D721Med (cell line): ENCODE results near the gene MBD4.
"Not testable (repeated sequence)": the region's sequence is repeated elsewhere in the genome, so short reads cannot be mapped to it uniquely, and the experiment has no call there.

Source experiments
- DNase-seq: peaks from one replicate; pipeline ENCODE4 v3.0.0; 2011; ENCODE audit warnings: low spot score; ENCODE audit not compliant: insufficient read length
- FAIRE-seq: peaks from 2 replicates; lab custom pipeline; 2011; peaks lifted over from hg19 to GRCh38; lab: Jason Lieb, UNC
- CTCF ChIP-seq: IDR thresholded peaks from 2 replicates; pipeline ENCODE4 v1.5.1; 2012; ENCODE audit warnings: mild to moderate bottlenecking, control low read depth; ENCODE audit not compliant: insufficient read depth; ENCODE audit errors: missing control alignments

MBD4 gene

GRCh38 chr3:129399145-129399894 lies 40.4 kb downstream of the MBD4 start:
- FAIRE-seq (peak; percentile 61), DNase-seq (peak; percentile 48)
- peak; percentile 91 for TF ChIP-seq CTCF

- no peak for TF ChIP-seq CTCF
- DNase-seq (no peak), FAIRE-seq (no peak)
Measured at GRCh38 chr3:129398803-129399144, 41.0 kb downstream of the MBD4 start.

GRCh38 chr3:129393760-129394564 lies 45.8 kb downstream of the MBD4 start:
- not testable (repeated sequence) for DNase-seq, FAIRE-seq

- DNase-seq (no peak), FAIRE-seq (no peak)
- TF ChIP-seq CTCF: no peak
Measured at GRCh38 chr3:129393271-129393670, 46.5 kb downstream of the MBD4 start.

GRCh38 chr3:129392106-129392887 lies 47.5 kb downstream of the MBD4 start:
- DNase-seq, FAIRE-seq: not testable (repeated sequence)

- DNase-seq, FAIRE-seq: not testable (repeated sequence)
Measured at GRCh38 chr3:129391583-129391982, 48.2 kb downstream of the MBD4 start.

GRCh38 chr3:129389572-129389937 lies 50.2 kb downstream of the MBD4 start:
- DNase-seq: no peak
- no peak for TF ChIP-seq CTCF
- no peak for FAIRE-seq

- FAIRE-seq, DNase-seq: not testable (repeated sequence)
Measured at GRCh38 chr3:129388791-129389571, 50.8 kb downstream of the MBD4 start.
